ENCODE results near the gene APOBEC3B. TPM values are rescaled to one million over a fixed set of nuclear protein-coding genes. Genes with fewer than 3 reads are reported as not detected.
"Not testable (repeated sequence)": the region's sequence is repeated elsewhere in the genome, so short reads cannot be mapped to it uniquely, and the experiment has no call there.

The APOBEC3B gene
- total RNA-seq, 1 donor, result 6.8 TPM

GRCh38 chr22:39028281-39028680 is 46.1 kb downstream of the APOBEC3B start:
- no peak for DNase-seq (ENCODE audit: low read depth)
- no peak overlapping the region for H3K4me3 ChIP-seq (ENCODE audit: low read depth, low read length)
- no peak for TF ChIP-seq CTCF (IDR thresholded peaks at IDR 0.05; ENCODE audit: insufficient read depth, low read length)

- H3K4me3 ChIP-seq (ENCODE audit: low read depth, low read length), result no peak overlapping the region
- TF ChIP-seq CTCF (IDR thresholded peaks at IDR 0.05; ENCODE audit: insufficient read depth, low read length), result no peak
- DNase-seq (ENCODE audit: low read depth), result no peak
Observed at GRCh38 chr22:39029227-39029626, 47.1 kb downstream of the APOBEC3B start.

- H3K4me3 ChIP-seq (ENCODE audit: low read depth, low read length), result no peak overlapping the region
- TF ChIP-seq CTCF (IDR thresholded peaks at IDR 0.05; ENCODE audit: insufficient read depth, low read length), result no peak
- DNase-seq (ENCODE audit: low read depth), result no peak
Observed at GRCh38 chr22:39030705-39031104, 48.6 kb downstream of the APOBEC3B start.

- H3K4me3 ChIP-seq (ENCODE audit: low read depth, low read length); DNase-seq (ENCODE audit: low read depth): not testable (repeated sequence)
Observed at GRCh38 chr22:39031434-39032295, 49.5 kb downstream of the APOBEC3B start.

GRCh38 chr22:39037071-39037470 is 54.9 kb downstream of the APOBEC3B start:
- DNase-seq (ENCODE audit: low read depth); H3K4me3 ChIP-seq (ENCODE audit: low read depth, low read length): not testable (repeated sequence)

GRCh38 chr22:39039306-39040126 is 57.4 kb downstream of the APOBEC3B start:
- H3K4me3 ChIP-seq (ENCODE audit: low read depth, low read length), result no peak overlapping the region
- TF ChIP-seq CTCF (IDR thresholded peaks at IDR 0.05; ENCODE audit: insufficient read depth, low read length), result no peak
- DNase-seq (ENCODE audit: low read depth), result no peak

GRCh38 chr22:39040155-39040537 is 58.0 kb downstream of the APOBEC3B start:
- DNase-seq (ENCODE audit: low read depth), result not testable (repeated sequence)
- peak overlapping the region; percentile 41 for H3K4me3 ChIP-seq (ENCODE audit: low read depth, low read length)

- peak; percentile 16 for TF ChIP-seq CTCF (IDR thresholded peaks at IDR 0.05; ENCODE audit: insufficient read depth, low read length)
- DNase-seq (ENCODE audit: low read depth), result peak; percentile 54
- H3K4me3 ChIP-seq (ENCODE audit: low read depth, low read length), result peak within 1 kb of the TSS; percentile 76
Observed at GRCh38 chr22:39040538-39041296, 58.6 kb downstream of the APOBEC3B start, which contains the start of gene APOBEC3F. TSS of gene APOBEC3F (plus strand) at chr22:39040864. CDS start at chr22:39040961, 97 bp downstream.

Measured in fibroblast of the aortic adventitia (primary cell).